8988T (cell line): ENCODE measurements around the gene PRSS38.
"Not testable (repeated sequence)": the region's sequence is repeated elsewhere in the genome, so short reads cannot be mapped to it uniquely, and the experiment has no call there.

ENCODE experiments used
- DNase-seq: peaks from one replicate; pipeline ENCODE4 v3.0.0; 2011

The PRSS38 gene

GRCh38 chr1:227846265-227846858 is 30.9 kb downstream of the PRSS38 start:
- DNase-seq = no peak

GRCh38 chr1:227847046-227847445 is 31.6 kb downstream of the PRSS38 start:
- not testable (repeated sequence) for DNase-seq

- DNase-seq = no peak
Observed at GRCh38 chr1:227848430-227848932, 33.0 kb downstream of the PRSS38 start.

GRCh38 chr1:227849251-227849650 is 33.8 kb downstream of the PRSS38 start:
- no peak for DNase-seq

GRCh38 chr1:227854189-227854588 is 38.7 kb downstream of the PRSS38 start:
- DNase-seq = no peak

- DNase-seq = no peak
Observed at GRCh38 chr1:227855687-227856086, 40.2 kb downstream of the PRSS38 start.

- DNase-seq = no peak
Observed at GRCh38 chr1:227856147-227856858, 40.8 kb downstream of the PRSS38 start.

GRCh38 chr1:227864882-227865281 is 49.4 kb downstream of the PRSS38 start:
- no peak for DNase-seq

- no peak for DNase-seq
Observed at GRCh38 chr1:227869279-227869842, 53.9 kb downstream of the PRSS38 start.

- DNase-seq = no peak
Observed at GRCh38 chr1:227869851-227870305, 54.4 kb downstream of the PRSS38 start.

- DNase-seq = no peak
Observed at GRCh38 chr1:227870366-227870765, 54.9 kb downstream of the PRSS38 start.

- DNase-seq = not testable (repeated sequence)
Observed at GRCh38 chr1:227871892-227872291, 56.4 kb downstream of the PRSS38 start.

GRCh38 chr1:227877810-227878209 is 62.3 kb downstream of the PRSS38 start:
- not testable (repeated sequence) for DNase-seq

GRCh38 chr1:227880342-227880924 is 65.0 kb downstream of the PRSS38 start:
- DNase-seq = no peak

- no peak for DNase-seq
Observed at GRCh38 chr1:227883073-227883520, 67.6 kb downstream of the PRSS38 start.

- DNase-seq = no peak
Observed at GRCh38 chr1:227883641-227884301, 68.3 kb downstream of the PRSS38 start.

GRCh38 chr1:227884370-227885134 is 69.1 kb downstream of the PRSS38 start:
- peak; percentile 34 for DNase-seq

GRCh38 chr1:227885135-227885647 is 69.7 kb downstream of the PRSS38 start:
- peak; percentile 30 for DNase-seq

- DNase-seq = peak; percentile 92
Observed at GRCh38 chr1:227885648-227886502, 70.4 kb downstream of the PRSS38 start.

GRCh38 chr1:227886503-227886961 is 71.1 kb downstream of the PRSS38 start:
- DNase-seq = no peak
